ENCODE measurements around the gene ABCA1. TPM values are rescaled to one million over a fixed set of nuclear protein-coding genes. Genes with fewer than 3 reads are reported as not detected.

Gene ABCA1
- total and polyA plus RNA-seq, 2 of the 13 experiments (the other 11 are each of a cell fraction or from before 2014, with no cell fraction given): 26.8 to 63.8 TPM

DNA sequence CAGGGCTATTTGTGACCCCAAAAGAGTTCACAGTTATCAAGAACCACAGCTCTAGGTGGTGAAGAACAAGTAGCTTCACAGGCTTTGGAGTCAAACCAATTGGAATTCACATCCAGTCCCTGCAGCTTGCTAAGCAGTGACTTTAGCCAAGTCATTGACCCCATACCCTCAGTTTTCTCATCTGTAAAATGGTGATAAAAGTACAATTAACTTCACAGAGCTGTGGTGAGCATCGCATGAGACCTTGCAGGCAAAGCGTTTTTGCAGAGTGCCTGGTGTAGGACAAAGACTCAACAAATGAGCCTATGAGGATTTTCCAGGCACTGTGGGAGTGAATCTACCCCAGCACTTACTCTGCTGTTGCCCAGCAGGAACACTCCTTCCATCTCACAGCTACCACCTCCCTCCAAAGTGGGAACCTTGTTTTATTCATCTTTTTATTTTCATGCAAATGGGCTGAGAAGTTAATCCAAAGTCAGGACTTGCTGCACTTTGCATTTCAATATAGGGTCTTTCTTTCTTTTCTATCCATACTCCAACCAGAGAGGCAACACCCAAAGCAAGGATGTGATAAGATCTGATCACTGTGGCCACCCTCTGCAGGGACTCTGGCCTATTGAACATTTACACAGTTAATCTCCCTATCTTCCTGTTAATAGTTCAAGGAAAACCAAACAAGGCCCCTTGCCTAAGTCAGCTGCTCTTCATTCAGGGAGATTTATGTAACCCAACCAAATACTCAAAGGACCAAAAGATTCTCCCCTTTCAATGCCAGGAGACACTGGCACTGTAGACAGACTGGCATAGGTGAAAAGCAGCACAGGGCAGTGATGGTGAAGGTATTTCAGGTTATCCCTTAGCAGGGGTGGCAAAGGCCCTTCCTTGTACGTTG lies 41.9 kb downstream of the ABCA1 start (continued):
- TF ChIP-seq ATF7-NPFF (CRISPR knock-in tag; IDR thresholded peaks at IDR 0.05; ENCODE audit: low read depth) (no peak), RORA (CRISPR knock-in tag; IDR thresholded peaks at IDR 0.05) (0 out of 2 replicates have a peak, but pooled peaks have one; percentile 12), MXD4 (CRISPR knock-in tag; IDR thresholded peaks at IDR 0.05) (peak; percentile 80), ZNF253 (CRISPR knock-in tag; IDR thresholded peaks at IDR 0.05; ENCODE audit: borderline replicate concordance) (no peak), ZNF841 (CRISPR knock-in tag; IDR thresholded peaks at IDR 0.05; ENCODE audit: borderline replicate concordance) (no peak), SKI (IDR thresholded peaks at IDR 0.05; ENCODE audit: partially characterized antibody) (peak; percentile 17), CREM (IDR thresholded peaks at IDR 0.05) (peak; percentile 91), CREM (CRISPR knock-in tag; IDR thresholded peaks at IDR 0.05) (no peak), ZNF382 (CRISPR knock-in tag; IDR thresholded peaks at IDR 0.05; ENCODE audit: borderline replicate concordance) (no peak), BCL6 (CRISPR knock-in tag; IDR thresholded peaks at IDR 0.05) (peak; percentile 93), HCFC1 (IDR thresholded peaks at IDR 0.05; ENCODE audit: low read depth, low read length) (no peak), REL (CRISPR knock-in tag; conservative IDR thresholded peaks at IDR 0.05) (0 out of 2 replicates have a peak, but pooled peaks have one; percentile 58), ZBTB8A (CRISPR knock-in tag; IDR thresholded peaks at IDR 0.05; ENCODE audit: borderline replicate concordance, low read depth) (no peak), ZNF460 (CRISPR knock-in tag; IDR thresholded peaks at IDR 0.05; ENCODE audit: borderline replicate concordance) (peak; percentile 33; the same call in 1 of the 2 replicates), KAT7 (CRISPR knock-in tag; IDR thresholded peaks at IDR 0.05; ENCODE audit: borderline replicate concordance) (peak; percentile 42; the same call in 1 of the 2 replicates), ZNF589 (CRISPR knock-in tag; conservative IDR thresholded peaks at IDR 0.05) (no peak), TOPORS (CRISPR knock-in tag; IDR thresholded peaks at IDR 0.05) (no peak), NFIB (CRISPR knock-in tag; IDR thresholded peaks at IDR 0.05; ENCODE audit: borderline replicate concordance) (no peak), GATAD2A (CRISPR knock-in tag; IDR thresholded peaks at IDR 0.05) (peak; percentile 98), FOXM1 (CRISPR knock-in tag; IDR thresholded peaks at IDR 0.05) (no peak), RXRB (CRISPR knock-in tag; IDR thresholded peaks at IDR 0.05; ENCODE audit: borderline replicate concordance) (peak; percentile 92)
- TF ChIP-seq, protein P1, sequence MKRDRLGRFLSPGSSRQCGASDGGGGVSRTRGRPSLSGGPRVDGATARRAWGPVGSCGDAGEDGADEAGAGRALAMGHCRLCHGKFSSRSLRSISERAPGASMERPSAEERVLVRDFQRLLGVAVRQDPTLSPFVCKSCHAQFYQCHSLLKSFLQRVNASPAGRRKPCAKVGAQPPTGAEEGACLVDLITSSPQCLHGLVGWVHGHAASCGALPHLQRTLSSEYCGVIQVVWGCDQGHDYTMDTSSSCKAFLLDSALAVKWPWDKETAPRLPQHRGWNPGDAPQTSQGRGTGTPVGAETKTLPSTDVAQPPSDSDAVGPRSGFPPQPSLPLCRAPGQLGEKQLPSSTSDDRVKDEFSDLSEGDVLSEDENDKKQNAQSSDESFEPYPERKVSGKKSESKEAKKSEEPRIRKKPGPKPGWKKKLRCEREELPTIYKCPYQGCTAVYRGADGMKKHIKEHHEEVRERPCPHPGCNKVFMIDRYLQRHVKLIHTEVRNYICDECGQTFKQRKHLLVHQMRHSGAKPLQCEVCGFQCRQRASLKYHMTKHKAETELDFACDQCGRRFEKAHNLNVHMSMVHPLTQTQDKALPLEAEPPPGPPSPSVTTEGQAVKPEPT (CRISPR knock-in tag; IDR thresholded peaks at IDR 0.05; ENCODE audit: low read depth): no peak
- TF ChIP-seq, protein P2, sequence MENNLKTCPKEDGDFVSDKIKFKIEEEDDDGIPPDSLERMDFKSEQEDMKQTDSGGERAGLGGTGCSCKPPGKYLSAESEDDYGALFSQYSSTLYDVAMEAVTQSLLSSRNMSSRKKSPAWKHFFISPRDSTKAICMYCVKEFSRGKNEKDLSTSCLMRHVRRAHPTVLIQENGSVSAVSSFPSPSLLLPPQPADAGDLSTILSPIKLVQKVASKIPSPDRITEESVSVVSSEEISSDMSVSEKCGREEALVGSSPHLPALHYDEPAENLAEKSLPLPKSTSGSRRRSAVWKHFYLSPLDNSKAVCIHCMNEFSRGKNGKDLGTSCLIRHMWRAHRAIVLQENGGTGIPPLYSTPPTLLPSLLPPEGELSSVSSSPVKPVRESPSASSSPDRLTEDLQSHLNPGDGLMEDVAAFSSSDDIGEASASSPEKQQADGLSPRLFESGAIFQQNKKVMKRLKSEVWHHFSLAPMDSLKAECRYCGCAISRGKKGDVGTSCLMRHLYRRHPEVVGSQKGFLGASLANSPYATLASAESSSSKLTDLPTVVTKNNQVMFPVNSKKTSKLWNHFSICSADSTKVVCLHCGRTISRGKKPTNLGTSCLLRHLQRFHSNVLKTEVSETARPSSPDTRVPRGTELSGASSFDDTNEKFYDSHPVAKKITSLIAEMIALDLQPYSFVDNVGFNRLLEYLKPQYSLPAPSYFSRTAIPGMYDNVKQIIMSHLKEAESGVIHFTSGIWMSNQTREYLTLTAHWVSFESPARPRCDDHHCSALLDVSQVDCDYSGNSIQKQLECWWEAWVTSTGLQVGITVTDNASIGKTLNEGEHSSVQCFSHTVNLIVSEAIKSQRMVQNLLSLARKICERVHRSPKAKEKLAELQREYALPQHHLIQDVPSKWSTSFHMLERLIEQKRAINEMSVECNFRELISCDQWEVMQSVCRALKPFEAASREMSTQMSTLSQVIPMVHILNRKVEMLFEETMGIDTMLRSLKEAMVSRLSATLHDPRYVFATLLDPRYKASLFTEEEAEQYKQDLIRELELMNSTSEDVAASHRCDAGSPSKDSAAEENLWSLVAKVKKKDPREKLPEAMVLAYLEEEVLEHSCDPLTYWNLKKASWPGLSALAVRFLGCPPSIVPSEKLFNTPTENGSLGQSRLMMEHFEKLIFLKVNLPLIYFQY (CRISPR knock-in tag; IDR thresholded peaks at IDR 0.05; ENCODE audit: borderline replicate concordance): peak; percentile 38; the same call in 1 of the 2 replicates
- TF ChIP-seq, protein P3, sequence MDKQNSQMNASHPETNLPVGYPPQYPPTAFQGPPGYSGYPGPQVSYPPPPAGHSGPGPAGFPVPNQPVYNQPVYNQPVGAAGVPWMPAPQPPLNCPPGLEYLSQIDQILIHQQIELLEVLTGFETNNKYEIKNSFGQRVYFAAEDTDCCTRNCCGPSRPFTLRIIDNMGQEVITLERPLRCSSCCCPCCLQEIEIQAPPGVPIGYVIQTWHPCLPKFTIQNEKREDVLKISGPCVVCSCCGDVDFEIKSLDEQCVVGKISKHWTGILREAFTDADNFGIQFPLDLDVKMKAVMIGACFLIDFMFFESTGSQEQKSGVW (CRISPR knock-in tag; IDR thresholded peaks at IDR 0.05; ENCODE audit: borderline replicate concordance): no peak
